ENCODE measurements around the gene RPS6KA4.

Gene RPS6KA4

DNA sequence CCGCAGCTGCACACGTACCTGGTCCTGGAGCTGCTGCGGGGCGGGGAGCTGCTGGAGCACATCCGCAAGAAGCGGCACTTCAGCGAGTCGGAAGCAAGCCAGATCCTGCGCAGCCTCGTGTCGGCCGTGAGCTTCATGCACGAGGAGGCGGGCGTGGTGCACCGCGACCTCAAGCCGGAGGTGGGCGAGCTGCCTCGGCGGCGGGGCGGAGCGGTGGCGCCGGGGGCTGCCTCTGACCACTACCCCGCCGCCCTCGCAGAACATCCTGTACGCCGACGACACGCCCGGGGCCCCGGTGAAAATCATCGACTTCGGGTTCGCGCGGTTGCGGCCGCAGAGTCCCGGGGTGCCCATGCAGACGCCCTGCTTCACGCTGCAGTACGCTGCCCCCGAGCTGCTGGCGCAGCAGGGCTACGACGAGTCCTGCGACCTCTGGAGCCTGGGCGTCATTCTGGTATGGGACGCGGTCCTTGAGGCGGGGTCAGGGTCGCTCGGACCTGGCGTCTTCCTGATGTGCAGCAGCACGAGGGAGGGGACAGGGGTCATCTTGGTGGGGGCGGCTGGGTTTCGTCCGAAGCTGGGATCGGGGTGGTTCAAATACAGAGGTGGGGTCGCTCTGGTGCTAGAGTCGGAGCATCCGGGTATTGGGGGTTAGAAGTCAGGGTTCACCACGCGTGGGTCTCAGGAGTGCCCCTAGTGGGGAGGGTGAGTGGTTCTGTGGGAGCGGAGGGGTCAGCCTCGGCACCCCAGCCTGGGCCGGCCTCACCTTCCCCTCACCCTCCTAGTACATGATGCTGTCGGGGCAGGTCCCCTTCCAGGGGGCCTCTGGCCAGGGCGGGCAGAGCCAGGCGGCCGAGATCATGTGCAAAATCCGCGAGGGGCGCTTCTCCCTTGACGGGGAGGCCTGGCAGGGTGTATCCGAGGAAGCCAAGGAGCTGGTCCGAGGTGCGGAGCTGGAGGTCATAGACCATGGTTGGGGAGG, 10.8 kb downstream of the RPS6KA4 start:
- no peak for DNase-seq

DNA sequence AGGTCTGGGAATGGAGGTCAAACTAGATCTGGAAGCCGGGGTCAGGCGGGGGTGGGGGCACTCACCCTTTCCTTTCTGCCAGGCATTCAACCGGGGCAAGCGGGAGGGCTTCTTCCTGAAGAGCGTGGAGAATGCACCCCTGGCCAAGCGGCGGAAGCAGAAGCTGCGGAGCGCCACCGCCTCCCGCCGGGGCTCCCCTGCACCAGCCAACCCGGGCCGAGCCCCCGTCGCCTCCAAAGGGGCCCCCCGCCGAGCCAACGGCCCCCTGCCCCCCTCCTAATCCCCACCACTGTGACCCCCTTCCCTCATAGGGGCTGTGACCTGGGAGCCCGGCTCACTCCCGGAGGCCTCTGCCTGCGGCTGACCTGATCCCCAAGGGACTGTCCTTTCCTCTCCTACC, 12.2 kb downstream of the RPS6KA4 start:
- DNase-seq = no peak

DNA sequence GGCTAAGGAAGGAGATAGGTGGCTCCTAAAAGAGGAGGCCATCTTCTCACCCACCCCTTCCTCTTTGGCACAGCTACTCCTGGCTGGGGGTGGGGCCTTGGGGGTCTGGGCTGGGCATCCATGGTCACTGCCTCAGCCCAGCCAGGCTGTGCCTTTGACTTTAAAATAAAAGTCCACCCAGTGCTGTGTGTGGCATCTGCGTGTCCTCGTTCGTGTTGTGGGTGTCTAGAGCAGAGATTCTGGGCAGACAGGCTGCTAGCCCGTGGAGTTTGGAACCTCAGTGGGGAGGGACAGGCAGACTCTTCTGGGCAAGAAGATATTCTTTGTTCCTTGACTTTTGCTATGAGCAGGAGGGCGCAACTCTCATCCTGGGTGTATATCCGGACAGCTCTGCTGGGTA, 13.1 kb downstream of the RPS6KA4 start:
- no peak for DNase-seq

DNA sequence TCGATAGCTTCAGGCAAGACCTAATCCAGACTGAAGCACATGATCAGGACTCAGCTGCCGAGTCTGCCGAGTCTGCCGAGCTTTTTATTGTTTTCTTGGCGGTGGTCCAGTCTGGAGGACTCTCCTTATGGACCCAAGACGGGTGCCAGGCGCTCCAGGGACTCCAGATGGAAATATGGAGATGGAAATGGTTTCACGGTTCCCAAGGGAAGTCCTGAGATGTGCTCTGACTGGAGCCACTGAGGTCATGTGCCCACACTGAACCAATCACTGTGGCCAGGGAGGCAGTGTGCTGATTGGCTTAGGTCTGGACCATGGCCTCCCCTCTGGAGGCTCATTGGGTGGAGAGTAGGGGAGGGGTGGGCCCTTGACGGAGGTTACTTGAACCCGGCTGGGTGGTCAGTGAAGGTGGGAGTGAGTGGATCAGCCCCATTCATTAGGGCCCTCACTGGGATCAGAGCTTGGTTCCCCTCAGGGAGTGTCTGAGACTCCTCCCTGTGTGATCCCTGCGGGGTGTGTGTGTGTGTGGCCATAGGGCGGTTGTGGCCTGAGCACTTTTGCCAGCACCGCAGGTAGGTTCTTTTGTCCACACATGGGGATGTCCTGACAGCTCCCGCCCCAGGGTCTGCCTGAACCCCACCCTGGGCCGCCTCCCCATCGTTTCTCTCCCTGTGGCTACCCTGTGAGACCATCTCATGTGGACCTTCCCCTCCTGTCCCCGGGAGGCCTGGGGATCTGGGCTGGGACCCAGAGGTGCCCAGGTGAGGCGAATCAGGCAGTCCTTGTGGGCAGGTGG, 14.0 kb downstream of the RPS6KA4 start:
- no peak for DNase-seq

DNA sequence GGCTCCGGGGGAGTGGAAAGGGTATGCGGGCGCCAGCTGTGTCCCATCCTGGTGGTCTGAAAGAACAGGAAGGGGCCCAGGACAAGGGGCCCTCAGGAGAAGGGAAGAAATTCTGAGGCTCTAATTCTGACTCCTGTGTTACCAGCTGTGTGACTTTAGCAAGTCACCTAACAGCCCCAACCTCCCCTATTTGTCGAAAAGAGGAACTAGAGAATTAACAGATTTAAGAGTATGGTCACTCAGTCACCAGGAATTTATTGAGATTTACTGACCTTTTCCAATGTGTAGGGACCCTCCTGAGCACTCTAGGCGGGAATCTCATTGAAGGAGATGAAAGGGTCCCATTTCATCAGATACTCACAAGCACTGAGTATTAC, 14.6 kb downstream of the RPS6KA4 start:
- no peak for DNase-seq

DNA sequence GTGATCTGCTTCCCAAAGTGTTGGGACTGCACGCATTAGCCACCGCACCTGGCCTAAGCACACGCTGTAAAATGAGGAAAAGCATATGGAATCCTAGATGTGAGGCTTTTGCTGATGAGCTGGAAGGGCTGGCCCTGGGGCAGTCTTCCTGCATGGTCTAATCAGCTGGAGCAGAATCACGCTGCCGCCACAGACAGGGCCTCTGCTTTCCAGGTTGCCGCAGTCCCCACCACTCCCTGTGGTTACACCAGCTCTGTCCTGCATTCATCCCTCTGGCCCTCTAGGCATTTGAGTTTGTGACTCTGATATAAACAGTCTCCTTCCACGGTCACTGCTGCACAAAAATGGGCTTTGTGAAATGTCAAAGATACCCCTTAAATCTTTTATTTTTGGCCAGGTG, 17.1 kb downstream of the RPS6KA4 start:
- DNase-seq = no peak

DNA sequence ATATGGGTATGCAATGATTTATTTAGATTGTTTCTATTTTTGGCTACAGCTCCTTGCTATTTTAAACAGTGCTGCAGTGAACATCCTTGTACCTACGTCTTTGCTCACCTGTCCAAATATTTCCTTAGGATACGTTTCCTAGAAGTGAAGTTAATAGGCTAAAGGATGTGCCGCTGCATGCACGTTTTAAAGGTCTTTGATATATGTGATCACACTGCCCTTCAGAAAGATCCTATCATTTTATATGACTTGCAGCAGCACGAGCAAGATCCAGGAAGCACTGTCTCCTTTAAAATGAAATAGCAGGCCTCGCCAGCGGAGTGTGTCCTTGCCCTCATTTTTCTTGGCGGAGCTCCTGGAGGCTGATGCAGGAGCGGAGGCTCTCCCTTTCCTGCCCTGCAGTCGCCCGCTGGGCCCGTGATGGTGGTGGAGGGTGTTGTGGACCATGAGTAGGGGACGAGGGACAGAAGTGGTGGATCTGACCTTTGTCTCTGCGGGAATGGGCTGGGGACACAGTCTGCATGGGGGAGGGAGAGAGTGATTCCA, 19.4 kb downstream of the RPS6KA4 start:
- DNase-seq = no peak

DNA sequence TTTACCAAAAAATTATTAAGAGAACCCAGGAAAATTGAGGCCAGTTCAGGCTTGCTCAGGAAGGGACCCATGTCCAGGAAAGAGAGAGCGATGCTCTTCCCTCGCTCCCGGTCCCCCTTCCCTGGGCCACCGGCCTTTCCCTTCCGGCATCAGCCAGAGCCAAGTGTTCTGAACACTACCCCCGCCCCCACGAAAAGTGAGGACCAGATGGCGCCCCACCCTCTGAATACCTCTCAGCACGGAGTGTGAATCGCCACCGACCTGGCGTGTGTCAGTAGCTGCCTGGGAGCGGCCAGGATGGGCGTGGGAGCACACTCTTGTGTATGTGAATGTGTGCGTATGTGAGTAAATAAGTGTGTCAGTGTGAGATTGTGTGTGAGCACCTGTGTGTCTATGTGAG, 20.2 kb downstream of the RPS6KA4 start:
- no peak for DNase-seq

DNA sequence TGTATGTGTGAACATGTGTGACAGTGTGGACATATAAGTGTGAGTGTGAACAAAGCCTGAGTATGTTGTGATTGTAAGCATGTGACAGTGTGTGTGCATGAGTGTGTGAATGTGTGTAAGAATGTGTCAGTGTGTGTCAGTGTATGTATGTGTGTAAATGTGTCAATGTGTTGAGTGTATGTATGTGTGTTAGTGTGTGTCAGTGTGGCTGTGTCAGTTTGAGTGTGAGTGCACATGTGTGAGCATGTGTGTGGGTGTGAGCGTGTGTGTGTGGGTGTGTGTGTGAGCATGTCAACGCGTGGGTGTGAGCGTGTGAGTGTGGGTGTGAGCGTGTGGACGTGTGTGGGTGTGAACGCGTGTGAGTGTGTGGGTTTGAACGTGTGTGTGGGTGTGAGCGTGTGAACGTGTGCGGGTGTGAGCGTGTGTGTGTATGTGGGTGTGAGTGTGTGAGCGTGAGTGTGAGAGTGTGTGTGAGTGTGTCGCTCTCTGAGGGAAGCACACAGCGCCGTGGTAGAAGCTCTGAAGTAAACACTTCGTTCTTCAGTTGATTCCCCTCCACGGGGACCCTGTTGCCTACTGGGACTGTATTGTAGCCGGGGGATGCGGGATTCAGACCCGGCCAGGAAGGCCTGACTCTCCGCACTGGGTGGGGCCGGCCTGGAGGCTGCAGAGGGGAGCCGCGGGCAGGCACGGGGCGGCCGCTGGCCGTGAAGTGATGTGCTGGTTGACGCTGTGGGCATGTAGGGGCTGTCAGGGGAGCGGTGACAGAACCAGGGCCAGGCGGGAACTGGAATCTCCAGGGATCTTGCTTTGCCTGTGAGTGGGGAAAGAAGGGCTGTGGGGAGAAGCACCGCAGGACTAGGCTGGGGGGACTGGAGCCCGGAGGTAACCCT, 21.1 kb downstream of the RPS6KA4 start:
- DNase-seq = no peak

DNA sequence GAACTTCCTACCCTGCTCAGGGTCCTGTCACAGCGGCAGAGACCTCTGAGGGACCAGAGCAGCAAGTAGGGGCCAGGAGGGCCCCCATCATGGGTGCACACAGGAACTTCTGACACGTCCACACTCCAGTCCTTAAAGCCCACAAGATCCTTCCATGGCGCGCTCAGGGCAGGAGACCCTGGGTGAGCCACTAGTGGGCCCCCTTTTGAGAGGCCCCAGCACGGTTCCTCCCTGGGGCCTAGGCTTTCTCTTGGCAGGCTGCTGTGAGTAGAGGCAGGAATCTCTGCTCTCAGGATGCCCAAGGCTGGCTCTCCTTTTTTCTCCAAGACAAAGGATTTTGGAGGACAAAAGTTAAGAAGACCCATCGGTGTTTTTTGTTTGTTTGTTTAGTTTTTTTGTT, 22.4 kb downstream of the RPS6KA4 start:
- DNase-seq = no peak

DNA sequence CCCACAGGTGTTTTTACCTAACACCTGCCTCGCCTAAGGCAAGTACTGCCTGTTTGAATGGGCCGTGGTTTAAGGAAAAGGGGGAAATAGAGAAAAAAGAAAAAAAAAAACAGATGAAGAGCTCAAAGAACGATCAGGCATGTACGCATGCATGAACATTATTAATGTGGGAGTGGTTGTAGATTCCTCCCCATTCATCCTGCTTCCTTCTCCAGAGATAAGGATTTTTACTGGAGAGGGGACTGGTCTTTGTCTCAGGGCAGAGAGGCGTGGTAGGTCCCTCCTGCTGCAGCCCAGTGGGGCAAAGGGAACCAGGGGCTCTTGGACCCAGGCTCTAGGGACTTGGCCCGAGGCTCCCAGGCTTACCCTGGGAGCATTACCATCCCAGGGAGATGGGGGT, 23.1 kb downstream of the RPS6KA4 start:
- no peak for DNase-seq

DNA sequence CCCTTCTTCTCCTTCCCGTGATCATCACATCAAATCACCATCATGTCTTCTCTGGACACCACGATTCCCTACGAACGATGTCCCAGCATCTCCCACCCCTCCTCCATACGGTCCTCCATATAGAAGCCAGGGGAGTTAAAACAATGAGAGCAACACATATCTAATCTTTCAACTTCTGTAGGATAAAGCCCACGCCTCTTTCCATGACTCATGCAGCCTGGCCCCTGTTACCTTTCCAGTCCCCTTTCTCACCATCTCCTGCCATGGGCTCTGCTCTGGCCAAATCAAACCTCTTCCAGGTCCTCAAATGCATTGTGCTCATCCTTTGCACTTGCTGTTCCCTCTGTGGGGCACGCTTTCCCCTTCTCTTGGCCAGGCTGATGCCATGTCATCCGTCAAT, 23.6 kb downstream of the RPS6KA4 start:
- no peak for DNase-seq

DNA sequence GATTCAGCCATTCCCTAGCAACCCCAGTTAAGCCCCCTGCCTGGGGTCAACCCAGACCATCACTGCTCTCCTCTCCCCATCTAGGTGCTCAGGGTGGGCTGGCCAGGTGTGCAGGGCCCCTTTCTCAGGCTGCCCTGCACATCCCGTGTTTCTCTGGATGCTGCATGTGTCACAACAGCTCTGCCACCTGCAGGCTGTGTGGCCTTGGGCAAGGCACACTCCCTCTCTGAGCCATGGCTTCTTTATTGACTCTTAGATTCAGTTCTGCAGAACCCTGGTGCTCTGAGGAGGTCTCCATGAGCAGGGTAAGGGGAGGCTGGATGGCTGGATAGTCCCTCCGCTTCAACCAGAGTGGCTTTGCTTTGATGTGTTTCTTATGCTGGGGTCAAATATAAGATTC, 24.6 kb downstream of the RPS6KA4 start:
- no peak for DNase-seq

DNA sequence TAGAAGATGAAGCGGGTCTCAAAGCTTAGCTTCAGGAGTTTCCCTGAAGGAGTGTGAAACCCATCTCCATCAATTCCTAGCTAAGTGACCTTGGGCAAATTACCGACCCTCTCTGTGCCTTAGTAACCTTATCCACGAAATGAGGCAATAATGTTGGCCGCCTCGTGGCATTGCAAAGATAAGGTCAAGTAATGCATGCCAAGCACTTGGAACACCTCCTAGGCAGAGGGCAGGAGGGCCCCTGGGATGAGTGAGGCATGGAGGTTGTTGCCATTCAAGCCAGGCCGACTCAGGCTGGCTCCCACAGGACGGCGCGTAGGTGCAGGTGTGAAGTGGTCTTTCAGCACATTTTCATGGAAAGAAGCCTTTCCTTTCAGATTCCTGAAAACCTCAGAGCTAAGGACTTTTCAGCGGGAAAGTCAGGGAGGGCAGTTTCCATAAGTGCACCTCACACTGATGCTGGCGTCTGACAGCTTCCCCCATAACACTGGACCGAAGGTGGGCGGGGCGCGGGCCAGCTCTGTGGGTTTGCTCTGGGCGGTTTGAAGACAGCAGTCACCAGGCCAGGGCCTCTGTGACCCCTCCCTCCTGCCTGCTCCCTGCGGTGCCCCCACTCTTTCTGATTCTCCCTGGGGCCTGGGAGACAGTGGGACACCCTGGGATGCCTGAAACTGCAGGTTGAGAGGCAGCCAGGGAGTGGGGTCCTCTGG, 25.2 kb downstream of the RPS6KA4 start:
- DNase-seq = no peak

DNA sequence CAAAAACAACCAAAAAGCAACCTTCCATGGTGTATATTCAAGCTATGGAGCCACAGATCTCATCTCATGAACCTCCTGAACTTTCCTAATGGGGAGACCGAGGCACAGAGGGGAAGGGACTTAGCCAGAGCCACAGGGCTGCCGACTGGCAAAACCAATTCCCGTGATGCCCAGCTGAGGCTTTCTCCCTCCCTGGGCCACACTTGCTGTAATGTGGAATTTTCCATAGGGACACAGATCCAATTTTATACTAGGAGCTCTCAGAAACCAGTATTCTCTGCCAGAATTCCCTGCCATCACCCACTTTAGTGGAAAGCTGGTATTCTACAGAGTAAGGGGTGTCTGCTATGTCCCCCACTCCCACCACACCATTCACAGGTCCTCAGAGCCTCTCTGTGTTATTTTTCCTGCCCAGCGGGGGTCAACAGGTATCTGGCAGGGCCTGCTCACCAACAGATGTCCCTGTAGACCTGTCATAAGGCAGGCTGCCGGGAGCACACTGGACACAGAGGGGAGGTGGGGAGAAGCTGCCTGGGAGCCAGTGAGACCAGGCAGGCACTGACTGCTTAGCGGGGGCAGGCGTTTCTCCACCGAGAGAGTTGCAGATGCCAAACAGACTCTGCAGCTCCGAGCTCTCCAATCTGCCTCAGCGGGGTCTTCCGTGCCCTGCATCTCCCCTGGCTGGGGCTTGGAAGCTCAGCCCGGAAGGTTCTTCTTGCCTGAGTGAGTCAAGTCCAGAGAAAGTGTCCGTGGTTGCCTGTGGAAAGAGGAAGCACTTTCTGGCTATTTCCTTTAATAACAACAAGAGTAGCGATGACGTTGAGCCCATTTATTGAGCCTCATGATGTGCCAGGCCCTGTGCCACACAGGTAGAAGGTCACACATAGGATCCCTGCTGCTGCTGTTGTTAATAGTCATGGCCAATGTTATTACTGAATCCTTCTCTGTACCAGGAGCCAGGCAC, 26.3 kb downstream of the RPS6KA4 start:
- DNase-seq = no peak

DNA sequence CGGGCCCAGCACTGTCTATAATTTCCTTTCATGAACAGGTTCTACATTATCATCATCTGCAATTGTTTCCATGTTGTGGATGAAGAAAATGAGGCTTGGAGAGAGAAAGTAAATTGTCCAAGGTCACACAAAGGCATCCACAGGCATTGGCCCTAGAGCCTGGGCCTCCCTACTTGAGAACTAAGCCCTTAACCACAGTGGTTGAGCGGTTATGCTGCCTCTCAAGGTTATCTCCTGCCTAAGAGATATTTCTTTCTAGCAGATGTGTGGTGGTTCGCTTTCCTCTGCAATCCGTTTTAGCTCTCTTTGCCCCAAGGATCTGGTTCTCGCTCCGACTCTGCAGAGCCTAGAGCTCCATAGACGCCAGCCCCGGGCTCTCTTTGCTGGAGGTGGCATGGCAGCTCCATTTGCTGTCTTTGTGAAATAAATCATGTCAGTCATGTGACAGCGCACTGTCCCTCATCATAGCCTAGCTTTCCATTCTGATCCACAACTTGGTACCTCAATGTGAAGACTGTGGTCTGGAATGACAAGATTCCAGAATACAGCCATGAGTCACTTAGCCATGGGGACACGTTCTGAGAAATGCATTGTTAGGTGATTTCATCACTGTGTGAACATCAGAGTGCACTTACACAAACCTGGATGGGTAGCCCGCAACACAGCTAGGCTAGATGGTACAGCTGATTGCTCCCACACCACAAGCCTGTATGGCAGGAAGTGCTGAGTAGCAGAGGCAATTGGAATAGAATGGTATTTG, 27.2 kb downstream of the RPS6KA4 start:
- DNase-seq = no peak

DNA sequence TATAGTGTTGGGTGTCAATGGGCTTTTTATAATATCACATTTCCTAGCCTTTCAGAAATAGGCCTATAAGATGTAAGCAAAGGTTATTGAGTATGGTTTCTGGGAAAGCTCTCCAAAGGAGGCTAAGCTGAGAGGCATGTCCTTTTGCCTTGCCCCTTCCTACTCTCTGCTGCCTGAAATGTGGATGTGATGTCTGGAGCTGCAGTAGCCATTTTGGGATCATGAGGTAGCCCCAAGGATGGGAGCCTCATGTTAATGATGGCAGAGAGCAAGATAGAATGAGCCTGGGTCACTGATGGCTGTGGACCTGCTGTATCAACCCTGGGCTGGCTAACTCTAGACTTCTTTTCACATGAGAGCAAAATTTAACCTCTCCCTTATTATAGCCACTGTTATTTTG, 29.0 kb downstream of the RPS6KA4 start:
- DNase-seq = no peak

DNA sequence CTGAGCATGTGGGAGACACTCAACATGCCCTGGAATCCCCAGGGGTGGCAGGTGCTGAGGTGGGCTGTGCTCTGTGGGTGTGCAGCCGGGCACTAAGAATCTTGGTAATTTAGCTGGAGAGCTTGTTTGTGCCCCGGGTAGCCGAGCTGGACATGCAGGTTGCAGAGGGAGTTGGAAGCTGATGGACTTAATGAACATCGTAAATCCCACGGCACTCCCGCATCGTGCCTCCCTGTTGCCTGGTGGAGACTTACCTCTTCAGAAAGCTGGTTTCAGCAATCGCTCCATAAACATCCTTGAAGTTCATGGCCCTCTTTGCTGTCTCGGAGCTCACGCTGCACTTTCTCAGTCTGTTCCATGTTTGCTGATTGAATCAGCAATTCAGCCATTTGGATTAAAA, 29.9 kb downstream of the RPS6KA4 start:
- no peak for DNase-seq

DNA sequence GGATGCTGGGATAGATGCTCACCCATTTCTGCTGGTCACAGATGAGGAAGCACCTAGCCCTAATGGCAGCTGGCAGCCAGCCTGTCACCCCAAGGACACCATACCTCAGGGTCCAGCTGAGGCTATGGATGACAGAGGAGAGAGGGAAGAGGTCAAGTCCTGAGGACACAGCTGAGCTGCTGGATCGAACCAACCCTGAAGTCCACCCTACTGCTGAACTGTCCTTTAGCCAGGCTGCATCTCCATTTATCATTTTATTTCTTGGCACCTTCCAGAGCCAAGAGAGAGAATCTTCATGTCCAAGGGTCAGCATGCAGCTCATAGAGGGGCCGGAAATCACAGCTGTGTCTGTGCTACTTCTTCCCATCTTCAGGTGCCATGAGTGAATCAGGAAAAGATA, 30.9 kb downstream of the RPS6KA4 start:
- DNase-seq = no peak

DNA sequence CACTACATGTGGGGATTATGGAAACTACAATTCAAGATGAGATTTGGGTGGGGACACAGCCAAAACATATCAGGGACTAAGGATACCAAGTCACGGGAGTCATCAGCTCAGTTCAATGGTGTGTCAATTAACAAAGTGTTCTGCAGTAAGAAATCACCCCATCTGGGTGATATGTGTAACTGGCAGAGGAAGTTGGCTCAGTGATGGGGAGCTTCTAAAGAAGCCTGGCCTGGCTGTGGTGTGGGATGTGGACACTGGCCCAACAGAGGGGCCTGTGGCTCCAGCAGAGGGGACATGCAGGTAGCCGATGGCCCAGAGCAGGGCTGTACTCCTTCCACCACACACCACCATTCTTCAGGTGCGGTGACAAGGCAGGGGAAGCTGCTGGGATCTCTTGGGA, 31.6 kb downstream of the RPS6KA4 start:
- no peak for DNase-seq
